Gastroesophageal sphincter (tissue), 4 donors: ENCODE measurements around the gene RNF141. TPM values are rescaled to one million over a fixed set of nuclear protein-coding genes. Genes with fewer than 3 reads are reported as not detected.
A peak's percentile ranks its signal among the peaks of the same experiment; 100 is the strongest.

Experiments
- ATAC-seq: fragments of 150-250 bp; one replicate; pipeline ENCODE4 v1.9.1; 2016; ENCODE audit warnings: mild to moderate bottlenecking, moderate library complexity
- H3K27ac ChIP-seq, 4 donors: fragments of 200-600 bp; sonication (generic) in 3 of 4; 1 replicate in 3 of 4; 2 replicates in 1 of 4; pipeline ENCODE4 v1.5.1; 2016 to 2019
- H3K27me3 ChIP-seq: fragments of 200-600 bp; sonication (generic); one replicate; pipeline ENCODE4 v1.5.1; 2019
- H3K36me3 ChIP-seq, 2 donors: fragments of 200-600 bp; sonication (generic); one replicate each; pipeline ENCODE4 v1.5.1; 2019; ENCODE audit warnings: control low read depth in 1 of 2
- H3K4me1 ChIP-seq, 3 donors: fragments of 200-600 bp; sonication (generic); 1 replicate in 2 of 3; 2 replicates in 1 of 3; pipeline ENCODE4 v1.5.1; 2016 to 2019; ENCODE audit warnings: control low read depth in 2 of 3
- H3K4me3 ChIP-seq, 2 donors: fragments of 200-600 bp; sonication (generic); one replicate each; pipeline ENCODE4 v1.5.1; 2019; ENCODE audit warnings: mild to moderate bottlenecking in 1 of 2, moderate library complexity in 1 of 2
- H3K9me3 ChIP-seq, 3 donors: fragments of 200-600 bp; sonication (generic); one replicate each; pipeline ENCODE4 v1.5.1; 2017 to 2019; ENCODE audit warnings: control low read depth in 2 of 3
- EP300 ChIP-seq: sonication (generic); formaldehyde crosslinking; IDR thresholded peaks from one replicate; pipeline ENCODE4 v1.6.1; 2017; ENCODE audit warnings: antibody characterized with exemption, mild to moderate bottlenecking
- POLR2A ChIP-seq, 2 donors: fragments of 450-650 bp; IDR thresholded peaks; one replicate each; pipeline ENCODE4 v1.6.1; 2017; ENCODE audit warnings: antibody characterized with exemption in 2 of 2, mild to moderate bottlenecking in 2 of 2, moderate library complexity in 1 of 2
- POLR2AphosphoS5 ChIP-seq: sonication (generic); formaldehyde crosslinking; IDR thresholded peaks from one replicate; pipeline ENCODE4 v1.6.1; 2017; ENCODE audit warnings: antibody characterized with exemption
- WGBS, 2 donors: methylation state at CpG; one replicate each; pipeline ENCODE4 v1.1.5; 2018; ENCODE audit warnings: low coverage in 1 of 2; 5-methylcytosine and 5-hydroxymethylcytosine counted together
- total RNA-seq, 4 donors: library from RNA; depleted of rRNA; stranded (reverse); fragments of >200 nt; gene quantifications; one replicate each; pipeline ENCODE4 v1.1.0, GENCODE V29; 2016
- TF ChIP-seq, protein P1 (sequence below), 4 experiments: fragments of 200-600 bp in 2 of 4; fragments of 450-650 bp in 2 of 4; sonication (generic) in 1 of 4; IDR thresholded peaks; one replicate each; pipeline ENCODE4 v1.5.1; 2017 to 2019; ENCODE audit warnings: antibody characterized with exemption in 4 of 4, mild to moderate bottlenecking in 2 of 4, moderate library complexity in 2 of 4

RNF141 gene
- total RNA-seq, 4 donors from 2014 or later = 28.4 to 44.8 (median 38.1) TPM

DNA sequence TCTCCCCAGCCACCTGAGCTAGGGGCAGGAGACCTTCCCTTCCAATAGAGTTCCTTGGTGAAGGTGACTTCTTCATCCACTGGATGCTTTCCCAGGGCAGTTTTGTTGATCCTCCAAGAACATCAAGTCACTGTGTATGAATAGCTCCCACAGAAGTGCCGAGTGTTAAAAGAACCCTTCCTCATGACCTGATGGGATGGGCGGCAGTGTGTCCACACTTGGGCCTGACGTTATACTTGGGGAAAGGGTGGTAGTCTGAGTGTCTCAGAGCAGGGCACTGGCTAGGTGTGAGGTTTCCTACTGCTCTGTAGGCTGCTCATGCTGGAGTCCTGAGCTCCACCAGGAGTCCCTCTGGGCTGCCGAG, 35.0 kb upstream of the RNF141 start:
- WGBS, 2 donors = 60 to 89% methylated on average over 1 to 3 of the region's 4 CpGs
- no peaks in the 10 kb centered on the region for H3K9me3 ChIP-seq
- peak overlapping the region in 3 of 4 donors; percentile 28 to 83 (median 68) for H3K27ac ChIP-seq
- H3K4me1 ChIP-seq = peaks cover 22 to 66% (median 28%) of the 10 kb centered on the region in 3 donors
- ATAC-seq = no peak
- peaks cover 0 to 80% of the 10 kb centered on the region in 2 donors for H3K36me3 ChIP-seq
- H3K27me3 ChIP-seq = no peaks in the 10 kb centered on the region
- H3K4me3 ChIP-seq = no peak overlapping the region
- TF ChIP-seq POLR2AphosphoS5 = no peak
- TF ChIP-seq POLR2A (IDR thresholded peaks at IDR 0.05) = no peak
- TF ChIP-seq EP300 = no peak
- TF ChIP-seq, protein P1, sequence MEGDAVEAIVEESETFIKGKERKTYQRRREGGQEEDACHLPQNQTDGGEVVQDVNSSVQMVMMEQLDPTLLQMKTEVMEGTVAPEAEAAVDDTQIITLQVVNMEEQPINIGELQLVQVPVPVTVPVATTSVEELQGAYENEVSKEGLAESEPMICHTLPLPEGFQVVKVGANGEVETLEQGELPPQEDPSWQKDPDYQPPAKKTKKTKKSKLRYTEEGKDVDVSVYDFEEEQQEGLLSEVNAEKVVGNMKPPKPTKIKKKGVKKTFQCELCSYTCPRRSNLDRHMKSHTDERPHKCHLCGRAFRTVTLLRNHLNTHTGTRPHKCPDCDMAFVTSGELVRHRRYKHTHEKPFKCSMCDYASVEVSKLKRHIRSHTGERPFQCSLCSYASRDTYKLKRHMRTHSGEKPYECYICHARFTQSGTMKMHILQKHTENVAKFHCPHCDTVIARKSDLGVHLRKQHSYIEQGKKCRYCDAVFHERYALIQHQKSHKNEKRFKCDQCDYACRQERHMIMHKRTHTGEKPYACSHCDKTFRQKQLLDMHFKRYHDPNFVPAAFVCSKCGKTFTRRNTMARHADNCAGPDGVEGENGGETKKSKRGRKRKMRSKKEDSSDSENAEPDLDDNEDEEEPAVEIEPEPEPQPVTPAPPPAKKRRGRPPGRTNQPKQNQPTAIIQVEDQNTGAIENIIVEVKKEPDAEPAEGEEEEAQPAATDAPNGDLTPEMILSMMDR (IDR thresholded peaks at IDR 0.05) = no peak

DNA sequence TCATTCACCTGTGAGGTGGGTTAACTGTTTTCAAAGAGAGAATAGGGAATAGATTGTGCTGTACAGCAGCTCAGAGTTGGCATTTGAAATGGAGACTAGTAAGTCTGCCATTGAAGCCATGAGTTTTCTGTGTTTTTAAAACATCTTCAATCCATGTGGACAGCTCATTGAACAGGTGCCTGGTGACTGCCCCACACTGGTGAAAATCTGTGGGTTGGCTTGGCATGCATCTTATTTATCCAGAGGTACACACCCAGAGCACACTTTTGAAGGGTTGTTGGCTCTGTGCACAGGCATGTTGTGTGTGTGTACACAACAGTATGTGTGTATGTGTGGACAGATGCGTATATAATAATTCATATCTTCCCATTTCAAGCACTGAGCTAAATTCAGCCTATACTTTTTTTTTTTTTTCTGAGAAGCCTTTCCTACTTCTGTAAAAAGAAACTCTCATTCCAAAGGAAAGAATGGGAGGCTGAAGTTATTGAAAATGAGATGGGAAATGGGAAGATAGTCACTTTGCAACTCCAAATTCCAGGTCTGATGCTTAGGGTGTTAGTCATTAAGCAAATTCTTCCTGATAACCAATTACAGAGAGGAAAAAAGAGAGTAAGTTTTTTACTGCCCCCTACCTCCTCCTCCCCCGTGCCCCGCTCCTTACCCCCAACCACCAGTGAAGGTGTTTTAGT, 34.5 kb upstream of the RNF141 start:
- no peaks in the 10 kb centered on the region for H3K9me3 ChIP-seq
- no peak for ATAC-seq
- H3K4me3 ChIP-seq = no peak overlapping the region
- H3K27me3 ChIP-seq = no peaks in the 10 kb centered on the region
- H3K4me1 ChIP-seq = peaks cover 22 to 61% (median 24%) of the 10 kb centered on the region in 3 donors
- peak overlapping the region in 3 of 4 donors; percentile 28 to 83 (median 68) for H3K27ac ChIP-seq
- TF ChIP-seq, protein P1 (IDR thresholded peaks at IDR 0.05) = no peak
- TF ChIP-seq POLR2AphosphoS5 (no peak), POLR2A (IDR thresholded peaks at IDR 0.05) (no peak), EP300 (no peak)
- H3K36me3 ChIP-seq = peaks cover 0 to 74% of the 10 kb centered on the region in 2 donors
- WGBS, 2 donors = 67% methylated on average over 1 of the region's 3 CpGs

DNA sequence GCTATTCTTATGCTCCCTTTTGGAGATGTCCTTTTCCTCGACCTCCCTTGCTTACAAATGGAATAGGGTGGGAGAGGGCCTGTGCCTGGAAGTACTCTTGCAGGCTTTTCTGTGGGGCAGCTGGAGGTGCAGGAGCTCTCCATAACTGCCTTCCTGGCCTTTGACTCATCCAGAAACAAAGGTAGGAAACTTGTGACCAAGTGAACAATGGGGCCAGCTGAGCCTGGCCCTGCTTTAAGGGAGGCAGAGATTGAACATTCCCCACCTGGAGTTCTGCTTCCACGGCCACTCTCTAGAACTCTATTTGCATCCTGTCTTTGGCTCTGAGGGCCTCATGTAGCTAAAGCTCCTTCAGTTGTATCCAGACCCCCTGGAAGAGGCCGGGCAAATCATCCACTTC, 32.6 kb upstream of the RNF141 start:
- TF ChIP-seq POLR2A (IDR thresholded peaks at IDR 0.05) = no peak
- TF ChIP-seq POLR2AphosphoS5 = no peak
- TF ChIP-seq, protein P1 (IDR thresholded peaks at IDR 0.05) = no peak
- no peak for TF ChIP-seq EP300
- peaks cover 0 to 55% of the 10 kb centered on the region in 2 donors for H3K36me3 ChIP-seq
- H3K4me1 ChIP-seq = peaks cover 11 to 41% (median 12%) of the 10 kb centered on the region in 3 donors
- 100% methylated on average over 1 of the region's 3 CpGs; no CpG with 5 or more reads in 1 of the 2 donors for WGBS, 2 donors
- H3K27ac ChIP-seq = peak overlapping the region; percentile 28 to 75 (median 48)
- H3K27me3 ChIP-seq = no peaks in the 10 kb centered on the region
- no peak overlapping the region for H3K4me3 ChIP-seq
- no peaks in the 10 kb centered on the region for H3K9me3 ChIP-seq
- no peak for ATAC-seq

DNA sequence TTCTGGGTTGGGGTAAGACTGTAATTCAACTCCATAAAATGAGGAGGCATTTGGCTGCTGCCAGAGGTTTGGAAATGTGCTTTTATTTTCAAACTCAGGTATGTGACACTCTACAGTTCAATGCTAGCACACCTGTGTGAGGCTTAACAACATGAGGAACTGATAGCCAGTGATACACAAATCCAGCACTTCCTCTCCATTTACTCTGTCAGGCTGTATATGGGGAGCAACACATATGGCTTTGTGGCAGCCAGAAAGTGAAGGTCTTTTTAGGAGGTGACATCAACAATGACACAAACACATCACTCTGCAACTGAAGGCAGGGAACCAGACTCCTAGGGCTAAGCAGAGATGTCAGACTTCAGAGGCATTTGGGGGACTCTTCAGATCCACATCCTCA, 32.0 kb upstream of the RNF141 start:
- no peak for ATAC-seq
- H3K36me3 ChIP-seq = peaks cover 0 to 51% of the 10 kb centered on the region in 2 donors
- peaks cover 10 to 36% (median 11%) of the 10 kb centered on the region in 3 donors for H3K4me1 ChIP-seq
- TF ChIP-seq POLR2A (IDR thresholded peaks at IDR 0.05) (no peak), EP300 (no peak), POLR2AphosphoS5 (no peak)
- TF ChIP-seq, protein P1 (IDR thresholded peaks at IDR 0.05) = no peak
- H3K4me3 ChIP-seq = no peak overlapping the region
- no peaks in the 10 kb centered on the region for H3K27me3 ChIP-seq
- H3K9me3 ChIP-seq = no peaks in the 10 kb centered on the region
- peak overlapping the region; percentile 28 to 75 (median 48) for H3K27ac ChIP-seq

DNA sequence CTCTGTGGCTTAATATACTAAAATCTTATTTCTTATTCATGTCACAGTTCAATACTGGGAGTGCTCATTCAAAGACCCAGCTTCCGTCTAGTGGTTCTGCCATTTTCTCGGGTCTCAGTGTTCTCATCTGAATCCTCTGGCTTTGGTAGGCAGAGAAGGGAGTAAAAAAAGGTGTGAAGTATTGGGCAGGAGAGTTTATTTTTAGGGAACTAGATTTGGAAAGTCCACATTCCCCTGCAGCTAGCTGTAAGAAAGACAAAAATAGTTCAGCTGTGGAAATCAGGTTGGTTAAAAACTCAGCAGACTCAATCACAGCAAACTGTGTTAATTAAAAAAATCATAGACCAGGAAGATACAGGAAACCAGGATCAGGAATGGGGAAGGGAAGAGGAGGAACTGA, 31.5 kb upstream of the RNF141 start:
- WGBS, 2 donors = 51 to 81% methylated on average over 2 of the region's 2 CpGs
- Histone ChIP-seq H3K4me1 (peaks cover 8 to 31% (median 9%) of the 10 kb centered on the region in 3 donors), H3K36me3 (peaks cover 0 to 46% of the 10 kb centered on the region in 2 donors), H3K27ac (peak overlapping the region; percentile 28 to 75 (median 48)), H3K4me3 (no peak overlapping the region), H3K27me3 (no peaks in the 10 kb centered on the region), H3K9me3 (no peaks in the 10 kb centered on the region)
- TF ChIP-seq, protein P1 (IDR thresholded peaks at IDR 0.05) = no peak
- no peak for TF ChIP-seq POLR2A (IDR thresholded peaks at IDR 0.05)
- no peak for TF ChIP-seq EP300
- TF ChIP-seq POLR2AphosphoS5 = no peak
- ATAC-seq = no peak
